ENCODE data around the gene SAFB. TPM values are rescaled to one million over a fixed set of nuclear protein-coding genes. Genes with fewer than 3 reads are reported as not detected.

Gene SAFB
- total and polyA plus RNA-seq, 2 of the 13 experiments (the other 11 are each of a cell fraction or from before 2014, with no cell fraction given), result 21.0 to 28.4 TPM

DNA sequence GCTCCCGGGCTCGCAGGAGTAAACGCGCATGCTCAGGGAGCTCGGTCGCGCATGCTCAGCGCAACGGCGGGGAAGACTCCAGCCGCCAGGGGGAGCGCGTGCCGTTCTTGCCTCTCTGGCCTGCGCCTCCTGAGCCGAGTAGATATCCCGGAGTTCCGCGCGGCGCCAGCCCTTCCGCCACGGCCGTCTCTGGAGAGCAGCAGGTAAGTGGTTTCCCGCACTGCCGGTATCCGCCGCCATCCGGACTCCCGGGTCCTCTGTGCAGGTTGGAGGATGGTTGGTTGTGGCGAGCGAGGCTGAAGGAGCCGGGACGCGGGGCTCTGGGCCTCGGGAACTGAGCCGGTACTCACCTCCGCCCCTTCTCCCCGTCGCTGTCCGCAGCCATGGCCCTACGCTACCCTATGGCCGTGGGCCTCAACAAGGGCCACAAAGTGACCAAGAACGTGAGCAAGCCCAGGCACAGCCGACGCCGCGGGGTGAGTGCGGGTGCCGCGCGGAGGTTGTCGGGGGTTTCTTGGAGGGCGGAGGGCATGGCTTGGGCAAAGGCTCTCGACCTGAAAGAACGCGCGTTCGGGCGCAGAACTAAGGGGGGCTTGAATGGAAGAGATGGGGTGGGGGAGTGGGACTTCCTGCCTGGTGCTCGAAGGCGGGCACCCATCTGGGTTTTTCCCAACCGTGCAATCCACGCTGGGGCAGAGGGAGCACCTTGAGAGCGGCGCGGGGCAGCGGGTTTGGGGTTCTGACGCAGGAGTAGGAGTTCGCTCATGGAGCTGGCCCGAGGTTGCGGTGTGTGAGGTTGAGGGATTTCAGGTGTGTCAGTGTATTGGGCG lies 67.5 kb downstream of the SAFB start, which contains the start of gene RPL36 (continued):
- TF ChIP-seq, protein P1, sequence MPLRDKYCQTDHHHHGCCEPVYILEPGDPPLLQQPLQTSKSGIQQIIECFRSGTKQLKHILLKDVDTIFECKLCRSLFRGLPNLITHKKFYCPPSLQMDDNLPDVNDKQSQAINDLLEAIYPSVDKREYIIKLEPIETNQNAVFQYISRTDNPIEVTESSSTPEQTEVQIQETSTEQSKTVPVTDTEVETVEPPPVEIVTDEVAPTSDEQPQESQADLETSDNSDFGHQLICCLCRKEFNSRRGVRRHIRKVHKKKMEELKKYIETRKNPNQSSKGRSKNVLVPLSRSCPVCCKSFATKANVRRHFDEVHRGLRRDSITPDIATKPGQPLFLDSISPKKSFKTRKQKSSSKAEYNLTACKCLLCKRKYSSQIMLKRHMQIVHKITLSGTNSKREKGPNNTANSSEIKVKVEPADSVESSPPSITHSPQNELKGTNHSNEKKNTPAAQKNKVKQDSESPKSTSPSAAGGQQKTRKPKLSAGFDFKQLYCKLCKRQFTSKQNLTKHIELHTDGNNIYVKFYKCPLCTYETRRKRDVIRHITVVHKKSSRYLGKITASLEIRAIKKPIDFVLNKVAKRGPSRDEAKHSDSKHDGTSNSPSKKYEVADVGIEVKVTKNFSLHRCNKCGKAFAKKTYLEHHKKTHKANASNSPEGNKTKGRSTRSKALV (CRISPR knock-in tag; IDR thresholded peaks at IDR 0.05), result peak; percentile 87
- TF ChIP-seq ZNF367 (CRISPR knock-in tag; IDR thresholded peaks at IDR 0.05; ENCODE audit: borderline replicate concordance), result 0 out of 2 replicates have a peak, but pooled peaks have one; percentile 43
- peak; percentile 96 for TF ChIP-seq KDM2A (CRISPR knock-in tag; IDR thresholded peaks at IDR 0.05; ENCODE audit: borderline replicate concordance, low read depth)
- peak; percentile 83 for TF ChIP-seq PHF20 (CRISPR knock-in tag; IDR thresholded peaks at IDR 0.05)
- TF ChIP-seq, protein P2, sequence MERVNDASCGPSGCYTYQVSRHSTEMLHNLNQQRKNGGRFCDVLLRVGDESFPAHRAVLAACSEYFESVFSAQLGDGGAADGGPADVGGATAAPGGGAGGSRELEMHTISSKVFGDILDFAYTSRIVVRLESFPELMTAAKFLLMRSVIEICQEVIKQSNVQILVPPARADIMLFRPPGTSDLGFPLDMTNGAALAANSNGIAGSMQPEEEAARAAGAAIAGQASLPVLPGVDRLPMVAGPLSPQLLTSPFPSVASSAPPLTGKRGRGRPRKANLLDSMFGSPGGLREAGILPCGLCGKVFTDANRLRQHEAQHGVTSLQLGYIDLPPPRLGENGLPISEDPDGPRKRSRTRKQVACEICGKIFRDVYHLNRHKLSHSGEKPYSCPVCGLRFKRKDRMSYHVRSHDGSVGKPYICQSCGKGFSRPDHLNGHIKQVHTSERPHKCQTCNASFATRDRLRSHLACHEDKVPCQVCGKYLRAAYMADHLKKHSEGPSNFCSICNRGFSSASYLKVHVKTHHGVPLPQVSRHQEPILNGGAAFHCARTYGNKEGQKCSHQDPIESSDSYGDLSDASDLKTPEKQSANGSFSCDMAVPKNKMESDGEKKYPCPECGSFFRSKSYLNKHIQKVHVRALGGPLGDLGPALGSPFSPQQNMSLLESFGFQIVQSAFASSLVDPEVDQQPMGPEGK (CRISPR knock-in tag; IDR thresholded peaks at IDR 0.05), result no peak
- TF ChIP-seq, protein P3, sequence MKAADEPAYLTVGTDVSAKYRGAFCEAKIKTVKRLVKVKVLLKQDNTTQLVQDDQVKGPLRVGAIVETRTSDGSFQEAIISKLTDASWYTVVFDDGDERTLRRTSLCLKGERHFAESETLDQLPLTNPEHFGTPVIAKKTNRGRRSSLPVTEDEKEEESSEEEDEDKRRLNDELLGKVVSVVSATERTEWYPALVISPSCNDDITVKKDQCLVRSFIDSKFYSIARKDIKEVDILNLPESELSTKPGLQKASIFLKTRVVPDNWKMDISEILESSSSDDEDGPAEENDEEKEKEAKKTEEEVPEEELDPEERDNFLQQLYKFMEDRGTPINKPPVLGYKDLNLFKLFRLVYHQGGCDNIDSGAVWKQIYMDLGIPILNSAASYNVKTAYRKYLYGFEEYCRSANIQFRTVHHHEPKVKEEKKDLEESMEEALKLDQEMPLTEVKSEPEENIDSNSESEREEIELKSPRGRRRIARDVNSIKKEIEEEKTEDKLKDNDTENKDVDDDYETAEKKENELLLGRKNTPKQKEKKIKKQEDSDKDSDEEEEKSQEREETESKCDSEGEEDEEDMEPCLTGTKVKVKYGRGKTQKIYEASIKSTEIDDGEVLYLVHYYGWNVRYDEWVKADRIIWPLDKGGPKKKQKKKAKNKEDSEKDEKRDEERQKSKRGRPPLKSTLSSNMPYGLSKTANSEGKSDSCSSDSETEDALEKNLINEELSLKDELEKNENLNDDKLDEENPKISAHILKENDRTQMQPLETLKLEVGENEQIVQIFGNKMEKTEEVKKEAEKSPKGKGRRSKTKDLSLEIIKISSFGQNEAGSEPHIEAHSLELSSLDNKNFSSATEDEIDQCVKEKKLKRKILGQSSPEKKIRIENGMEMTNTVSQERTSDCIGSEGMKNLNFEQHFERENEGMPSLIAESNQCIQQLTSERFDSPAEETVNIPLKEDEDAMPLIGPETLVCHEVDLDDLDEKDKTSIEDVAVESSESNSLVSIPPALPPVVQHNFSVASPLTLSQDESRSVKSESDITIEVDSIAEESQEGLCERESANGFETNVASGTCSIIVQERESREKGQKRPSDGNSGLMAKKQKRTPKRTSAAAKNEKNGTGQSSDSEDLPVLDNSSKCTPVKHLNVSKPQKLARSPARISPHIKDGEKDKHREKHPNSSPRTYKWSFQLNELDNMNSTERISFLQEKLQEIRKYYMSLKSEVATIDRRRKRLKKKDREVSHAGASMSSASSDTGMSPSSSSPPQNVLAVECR (CRISPR knock-in tag; IDR thresholded peaks at IDR 0.05; ENCODE audit: borderline replicate concordance), result peak; percentile 93
- peak; percentile 88; the same call in 1 of the 2 replicates for TF ChIP-seq REL (CRISPR knock-in tag; conservative IDR thresholded peaks at IDR 0.05)
- peak; percentile 74; the same call in 1 of the 2 replicates for TF ChIP-seq RNF2 (conservative IDR thresholded peaks at IDR 0.05; ENCODE audit: low read depth)
- peak; percentile 79; the same call in 1 of the 2 replicates for TF ChIP-seq ZSCAN29 (CRISPR knock-in tag; conservative IDR thresholded peaks at IDR 0.05)
- peak; percentile 71; the same call in 1 of the 2 replicates for TF ChIP-seq TEAD2 (CRISPR knock-in tag; IDR thresholded peaks at IDR 0.05)
- TF ChIP-seq, protein P4, sequence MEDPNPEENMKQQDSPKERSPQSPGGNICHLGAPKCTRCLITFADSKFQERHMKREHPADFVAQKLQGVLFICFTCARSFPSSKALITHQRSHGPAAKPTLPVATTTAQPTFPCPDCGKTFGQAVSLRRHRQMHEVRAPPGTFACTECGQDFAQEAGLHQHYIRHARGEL (CRISPR knock-in tag; IDR thresholded peaks at IDR 0.05), result no peak
- TF ChIP-seq ZNF564 (CRISPR knock-in tag; IDR thresholded peaks at IDR 0.05), result peak; percentile 88; the same call in 1 of the 2 replicates
- TF ChIP-seq YY1 (IDR thresholded peaks at IDR 0.05; ENCODE audit: insufficient read depth, insufficient replicate concordance, low read depth, low read length), result peak; percentile 77
- TF ChIP-seq, protein P5, sequence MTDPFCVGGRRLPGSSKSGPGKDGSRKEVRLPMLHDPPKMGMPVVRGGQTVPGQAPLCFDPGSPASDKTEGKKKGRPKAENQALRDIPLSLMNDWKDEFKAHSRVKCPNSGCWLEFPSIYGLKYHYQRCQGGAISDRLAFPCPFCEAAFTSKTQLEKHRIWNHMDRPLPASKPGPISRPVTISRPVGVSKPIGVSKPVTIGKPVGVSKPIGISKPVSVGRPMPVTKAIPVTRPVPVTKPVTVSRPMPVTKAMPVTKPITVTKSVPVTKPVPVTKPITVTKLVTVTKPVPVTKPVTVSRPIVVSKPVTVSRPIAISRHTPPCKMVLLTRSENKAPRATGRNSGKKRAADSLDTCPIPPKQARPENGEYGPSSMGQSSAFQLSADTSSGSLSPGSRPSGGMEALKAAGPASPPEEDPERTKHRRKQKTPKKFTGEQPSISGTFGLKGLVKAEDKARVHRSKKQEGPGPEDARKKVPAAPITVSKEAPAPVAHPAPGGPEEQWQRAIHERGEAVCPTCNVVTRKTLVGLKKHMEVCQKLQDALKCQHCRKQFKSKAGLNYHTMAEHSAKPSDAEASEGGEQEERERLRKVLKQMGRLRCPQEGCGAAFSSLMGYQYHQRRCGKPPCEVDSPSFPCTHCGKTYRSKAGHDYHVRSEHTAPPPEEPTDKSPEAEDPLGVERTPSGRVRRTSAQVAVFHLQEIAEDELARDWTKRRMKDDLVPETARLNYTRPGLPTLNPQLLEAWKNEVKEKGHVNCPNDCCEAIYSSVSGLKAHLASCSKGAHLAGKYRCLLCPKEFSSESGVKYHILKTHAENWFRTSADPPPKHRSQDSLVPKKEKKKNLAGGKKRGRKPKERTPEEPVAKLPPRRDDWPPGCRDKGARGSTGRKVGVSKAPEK (CRISPR knock-in tag; IDR thresholded peaks at IDR 0.05; ENCODE audit: borderline replicate concordance), result no peak
